ENCODE data around the gene CNTNAP5. TPM values are rescaled to one million over a fixed set of nuclear protein-coding genes. Genes with fewer than 3 reads are reported as not detected.

Gene CNTNAP5
- total and polyA plus RNA-seq, 2 donors from 2014 or later, result 0.50 TPM; not detected in 1

DNA sequence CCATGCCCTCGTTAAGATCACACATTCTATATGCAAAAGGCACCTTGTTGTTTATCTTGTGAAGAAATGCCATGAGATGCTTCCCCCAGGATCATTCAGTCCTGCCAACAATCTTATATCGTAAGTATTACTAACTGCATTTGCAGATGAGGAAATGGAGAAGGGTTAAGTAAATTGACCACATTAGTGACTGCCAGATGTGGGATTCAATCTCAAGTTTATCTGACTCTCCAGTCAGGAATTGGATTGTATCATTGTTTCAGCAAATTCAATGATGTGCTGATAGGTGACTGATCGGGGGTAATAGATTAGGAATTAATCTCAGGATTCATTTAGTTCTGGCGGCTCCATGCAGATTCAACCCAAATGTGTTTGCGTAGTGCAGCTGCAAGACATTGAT is 106.2 kb downstream of the CNTNAP5 start:
- intact Hi-C loops (cut with DNase I), result no loop called here
- no peak overlapping the region for H3K4me3 ChIP-seq (ENCODE audit: low read length in 3 of 3)
- DNase-seq, result no peak
- no peaks in the 10 kb centered on the region for H3K4me1 ChIP-seq (ENCODE audit: control insufficient read depth in 2 of 3, insufficient read depth in 2 of 3, low read depth in 1 of 3, low read length in 3 of 3)
- no peak overlapping the region for H3K27ac ChIP-seq (ENCODE audit: low read depth in 2 of 2, low read length in 2 of 2)
- no peaks in the 10 kb centered on the region for H3K36me3 ChIP-seq (ENCODE audit: control insufficient read depth in 2 of 3, insufficient read depth in 3 of 3, low read length in 3 of 3)
- H3K9ac ChIP-seq (ENCODE audit: low read length in 3 of 3), result no peak overlapping the region
- no peaks in the 10 kb centered on the region for H3K27me3 ChIP-seq (ENCODE audit: control insufficient read depth, insufficient read depth, low read length)
- FAIRE-seq, result no peak
- no peaks in the 10 kb centered on the region for H3K9me3 ChIP-seq (ENCODE audit: control insufficient read depth in 2 of 3, insufficient read depth in 1 of 3, low read length in 3 of 3)
- TF ChIP-seq, protein P1, sequence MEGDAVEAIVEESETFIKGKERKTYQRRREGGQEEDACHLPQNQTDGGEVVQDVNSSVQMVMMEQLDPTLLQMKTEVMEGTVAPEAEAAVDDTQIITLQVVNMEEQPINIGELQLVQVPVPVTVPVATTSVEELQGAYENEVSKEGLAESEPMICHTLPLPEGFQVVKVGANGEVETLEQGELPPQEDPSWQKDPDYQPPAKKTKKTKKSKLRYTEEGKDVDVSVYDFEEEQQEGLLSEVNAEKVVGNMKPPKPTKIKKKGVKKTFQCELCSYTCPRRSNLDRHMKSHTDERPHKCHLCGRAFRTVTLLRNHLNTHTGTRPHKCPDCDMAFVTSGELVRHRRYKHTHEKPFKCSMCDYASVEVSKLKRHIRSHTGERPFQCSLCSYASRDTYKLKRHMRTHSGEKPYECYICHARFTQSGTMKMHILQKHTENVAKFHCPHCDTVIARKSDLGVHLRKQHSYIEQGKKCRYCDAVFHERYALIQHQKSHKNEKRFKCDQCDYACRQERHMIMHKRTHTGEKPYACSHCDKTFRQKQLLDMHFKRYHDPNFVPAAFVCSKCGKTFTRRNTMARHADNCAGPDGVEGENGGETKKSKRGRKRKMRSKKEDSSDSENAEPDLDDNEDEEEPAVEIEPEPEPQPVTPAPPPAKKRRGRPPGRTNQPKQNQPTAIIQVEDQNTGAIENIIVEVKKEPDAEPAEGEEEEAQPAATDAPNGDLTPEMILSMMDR (IDR thresholded peaks at IDR 0.05; ENCODE audit: borderline replicate concordance, extremely low read depth, insufficient read depth), result no peak

DNA sequence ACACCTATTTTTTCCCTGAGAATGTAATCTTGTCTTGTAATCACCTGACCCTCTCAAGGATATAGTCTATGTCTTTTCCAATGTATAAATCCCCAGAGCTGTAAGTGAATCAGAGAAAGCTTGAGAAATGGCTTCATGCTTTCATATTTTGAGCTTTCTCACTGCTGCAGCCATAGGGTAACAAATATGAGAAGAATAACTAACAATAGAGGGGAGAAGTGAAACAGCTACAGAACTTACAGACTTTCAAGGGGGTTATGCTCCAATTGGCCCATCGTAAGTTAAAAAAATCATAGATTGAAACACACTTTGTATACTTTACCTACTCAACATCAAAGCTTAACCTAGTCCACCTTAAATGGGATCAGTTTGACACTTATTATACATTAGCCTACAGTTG is 111.0 kb downstream of the CNTNAP5 start:
- intact Hi-C loops (cut with DNase I), result no loop called here
- no peak for FAIRE-seq
- Histone ChIP-seq H3K27me3 (ENCODE audit: control insufficient read depth, insufficient read depth, low read length) (no peaks in the 10 kb centered on the region), H3K4me3 (ENCODE audit: low read length in 3 of 3) (no peak overlapping the region), H3K4me1 (ENCODE audit: control insufficient read depth in 2 of 3, insufficient read depth in 2 of 3, low read depth in 1 of 3, low read length in 3 of 3) (no peaks in the 10 kb centered on the region), H3K27ac (ENCODE audit: low read depth in 2 of 2, low read length in 2 of 2) (no peak overlapping the region), H3K9ac (ENCODE audit: low read length in 3 of 3) (no peak overlapping the region), H3K9me3 (ENCODE audit: control insufficient read depth in 2 of 3, insufficient read depth in 1 of 3, low read length in 3 of 3) (peaks cover 0 to 2% (median 0%) of the 10 kb centered on the region in 3 donors), H3K36me3 (ENCODE audit: control insufficient read depth in 2 of 3, insufficient read depth in 3 of 3, low read length in 3 of 3) (no peaks in the 10 kb centered on the region)
- TF ChIP-seq, protein P1 (IDR thresholded peaks at IDR 0.05; ENCODE audit: borderline replicate concordance, extremely low read depth, insufficient read depth), result no peak
- DNase-seq, result no peak

DNA sequence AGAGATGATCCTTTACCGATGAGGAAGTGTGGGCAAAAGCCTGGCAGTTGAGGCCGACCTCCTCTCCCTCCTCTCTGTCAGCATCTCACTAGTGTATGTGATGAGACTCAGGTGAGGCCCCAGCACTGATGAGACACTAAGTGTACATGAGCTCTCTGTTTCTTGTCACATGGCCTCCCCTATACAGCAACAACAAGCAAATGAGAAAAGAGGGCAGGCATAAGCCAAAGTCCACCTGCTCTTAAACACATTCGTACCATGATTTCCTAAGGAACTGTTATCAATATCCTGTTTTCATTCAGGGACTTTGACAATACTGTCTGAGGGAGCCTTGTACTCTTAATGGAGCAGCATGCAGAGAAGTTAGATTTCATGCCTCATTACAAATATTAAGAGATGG is 113.0 kb downstream of the CNTNAP5 start:
- H3K36me3 ChIP-seq (ENCODE audit: control insufficient read depth in 2 of 3, insufficient read depth in 3 of 3, low read length in 3 of 3), result no peaks in the 10 kb centered on the region
- TF ChIP-seq, protein P1 (IDR thresholded peaks at IDR 0.05; ENCODE audit: borderline replicate concordance, extremely low read depth, insufficient read depth), result no peak
- H3K4me3 ChIP-seq (ENCODE audit: low read length in 3 of 3), result no peak overlapping the region
- DNase-seq (no peak), FAIRE-seq (no peak)
- no peak overlapping the region for H3K27ac ChIP-seq (ENCODE audit: low read depth in 2 of 2, low read length in 2 of 2)
- H3K9me3 ChIP-seq (ENCODE audit: control insufficient read depth in 2 of 3, insufficient read depth in 1 of 3, low read length in 3 of 3), result peaks cover 0 to 2% (median 0%) of the 10 kb centered on the region in 3 donors
- intact Hi-C loops (cut with DNase I), result no loop called here
- H3K27me3 ChIP-seq (ENCODE audit: control insufficient read depth, insufficient read depth, low read length), result no peaks in the 10 kb centered on the region
- H3K4me1 ChIP-seq (ENCODE audit: control insufficient read depth in 2 of 3, insufficient read depth in 2 of 3, low read depth in 1 of 3, low read length in 3 of 3), result no peaks in the 10 kb centered on the region
- H3K9ac ChIP-seq (ENCODE audit: low read length in 3 of 3), result no peak overlapping the region

DNA sequence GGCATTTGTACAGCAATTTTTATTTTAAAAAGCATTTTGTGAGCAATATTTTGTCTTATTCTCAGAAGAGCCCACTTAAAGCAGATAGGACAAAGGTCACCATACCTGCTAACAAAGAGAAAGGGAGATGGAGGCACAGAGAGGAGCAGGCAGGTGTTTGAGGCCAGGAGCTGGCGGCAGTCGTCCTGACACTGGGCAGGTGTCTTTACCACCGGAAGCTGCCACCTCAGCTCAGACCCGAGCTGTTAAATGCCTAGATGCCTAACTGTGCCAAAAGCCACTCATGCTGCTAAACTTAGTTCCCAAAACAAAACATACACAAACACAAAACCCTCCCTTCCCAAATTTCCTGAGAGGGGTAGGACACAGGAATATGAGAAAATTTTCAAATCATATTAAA is 120.9 kb downstream of the CNTNAP5 start:
- no peak overlapping the region for H3K9ac ChIP-seq (ENCODE audit: low read length in 3 of 3)
- H3K9me3 ChIP-seq (ENCODE audit: control insufficient read depth in 2 of 3, insufficient read depth in 1 of 3, low read length in 3 of 3), result peaks cover 0 to 3% (median 0%) of the 10 kb centered on the region in 3 donors
- H3K27me3 ChIP-seq (ENCODE audit: control insufficient read depth, insufficient read depth, low read length), result no peaks in the 10 kb centered on the region
- no peak overlapping the region for H3K4me3 ChIP-seq (ENCODE audit: low read length in 3 of 3)
- DNase-seq (no peak), FAIRE-seq (no peak)
- TF ChIP-seq, protein P1 (IDR thresholded peaks at IDR 0.05; ENCODE audit: borderline replicate concordance, extremely low read depth, insufficient read depth), result no peak
- no peaks in the 10 kb centered on the region for H3K4me1 ChIP-seq (ENCODE audit: control insufficient read depth in 2 of 3, insufficient read depth in 2 of 3, low read depth in 1 of 3, low read length in 3 of 3)
- no peak overlapping the region for H3K27ac ChIP-seq (ENCODE audit: low read depth in 2 of 2, low read length in 2 of 2)
- intact Hi-C loops (cut with DNase I), result no loop called here
- no peaks in the 10 kb centered on the region for H3K36me3 ChIP-seq (ENCODE audit: control insufficient read depth in 2 of 3, insufficient read depth in 3 of 3, low read length in 3 of 3)
